ENCODE data around the gene KCNQ1.

GRCh38 chr11:2868506-2869133 is 423.8 kb downstream of the KCNQ1 start:
- no peak for TF ChIP-seq CTCF (IDR thresholded peaks at IDR 0.05)
- no peak for TF ChIP-seq POLR2A (IDR thresholded peaks at IDR 0.05)
- TF ChIP-seq EP300 (IDR thresholded peaks at IDR 0.05) = no peak

Measured in gastroesophageal sphincter (tissue), 3 donors.